ENCODE results near the gene SATB1. TPM values are rescaled to one million over a fixed set of nuclear protein-coding genes. Genes with fewer than 3 reads are reported as not detected.

The SATB1 gene
- total and polyA plus RNA-seq, 4 experiments from 2014 or later = 101 to 211 (median 160) TPM

GRCh38 chr3:18301781-18302180 lies 123.4 kb downstream of the SATB1 start:
- no peaks in the 10 kb centered on the region for H3K36me3 ChIP-seq (ENCODE audit: insufficient read depth, low read length)
- Mint-ChIP-seq H3K9me3 (peaks cover 0 to 16% (median 9%) of the 10 kb centered on the region in 8 donors), H3K27ac (no peak overlapping the region), H3K36me3 (no peaks in the 10 kb centered on the region), H3K4me3 (no peak overlapping the region), H3K4me1 (no peaks in the 10 kb centered on the region), H3K27me3 (peaks cover 0 to 3% of the 10 kb centered on the region in 2 donors)
- H3K27me3 ChIP-seq (ENCODE audit: insufficient read depth, low read length) = no peaks in the 10 kb centered on the region
- intact Hi-C loops (cut with micrococcal nuclease) = no loop called here
- peaks cover 0 to 6% of the 10 kb centered on the region in 2 donors for H3K9me3 ChIP-seq (ENCODE audit: control insufficient read depth in 1 of 2, low read length in 2 of 2)
- ChIA-PET POLR2A (ENCODE audit: partially characterized antibody) (no interaction called here), CTCF (ENCODE audit: partially characterized antibody) (no interaction called here)
- no peak for DNase-seq
- no peaks in the 10 kb centered on the region for H3K4me1 ChIP-seq (ENCODE audit: insufficient read depth, low read length)
- no peak overlapping the region for H3K27ac ChIP-seq (ENCODE audit: low read depth, low read length)
- H3K4me3 ChIP-seq (ENCODE audit: low read length in 2 of 2) = no peak overlapping the region

GRCh38 chr3:18300916-18301315 lies 124.2 kb downstream of the SATB1 start:
- Histone ChIP-seq H3K27me3 (ENCODE audit: insufficient read depth, low read length) (no peaks in the 10 kb centered on the region), H3K4me1 (ENCODE audit: insufficient read depth, low read length) (no peaks in the 10 kb centered on the region), H3K4me3 (ENCODE audit: low read length in 2 of 2) (no peak overlapping the region), H3K9me3 (ENCODE audit: control insufficient read depth in 1 of 2, low read length in 2 of 2) (peaks cover 0 to 10% of the 10 kb centered on the region in 2 donors), H3K27ac (ENCODE audit: low read depth, low read length) (no peak overlapping the region), H3K36me3 (ENCODE audit: insufficient read depth, low read length) (no peaks in the 10 kb centered on the region)
- peaks cover 0 to 3% of the 10 kb centered on the region in 2 donors for H3K27me3 Mint-ChIP-seq
- H3K4me3 Mint-ChIP-seq = no peak overlapping the region
- intact Hi-C loops (cut with micrococcal nuclease) = no loop called here
- ChIA-PET POLR2A (ENCODE audit: partially characterized antibody) (no interaction called here), CTCF (ENCODE audit: partially characterized antibody) (no interaction called here)
- no peaks in the 10 kb centered on the region for H3K36me3 Mint-ChIP-seq
- H3K4me1 Mint-ChIP-seq = no peaks in the 10 kb centered on the region
- no peak overlapping the region for H3K27ac Mint-ChIP-seq
- H3K9me3 Mint-ChIP-seq = peaks cover 1 to 23% (median 17%) of the 10 kb centered on the region in 8 donors
- no peak for DNase-seq

- Mint-ChIP-seq H3K27ac (no peak overlapping the region), H3K9me3 (peaks cover 2 to 27% (median 22%) of the 10 kb centered on the region in 8 donors), H3K27me3 (peaks cover 2 to 3% of the 10 kb centered on the region in 2 donors), H3K4me1 (no peaks in the 10 kb centered on the region), H3K36me3 (no peaks in the 10 kb centered on the region), H3K4me3 (no peak overlapping the region)
- Histone ChIP-seq H3K36me3 (ENCODE audit: insufficient read depth, low read length) (no peaks in the 10 kb centered on the region), H3K27me3 (ENCODE audit: insufficient read depth, low read length) (no peaks in the 10 kb centered on the region), H3K4me1 (ENCODE audit: insufficient read depth, low read length) (no peaks in the 10 kb centered on the region), H3K4me3 (ENCODE audit: low read length in 2 of 2) (no peak overlapping the region), H3K27ac (ENCODE audit: low read depth, low read length) (no peak overlapping the region), H3K9me3 (ENCODE audit: control insufficient read depth in 1 of 2, low read length in 2 of 2) (peaks cover 0 to 10% of the 10 kb centered on the region in 2 donors)
- DNase-seq = no peak
- intact Hi-C loops (cut with micrococcal nuclease) = no loop called here
- CTCF ChIA-PET (ENCODE audit: partially characterized antibody) = no interaction called here
- POLR2A ChIA-PET (ENCODE audit: partially characterized antibody) = no interaction called here
Measured at GRCh38 chr3:18297126-18297525, 128.0 kb downstream of the SATB1 start.

Measured in CD4-positive, alpha-beta memory T cell (primary cell).